GM12875 (cell line): Measurements from ENCODE around the gene SLC38A7.

ENCODE experiments used
- H3K4me3 ChIP-seq: one replicate; pipeline ENCODE4 v1.5.1; 2011; ENCODE audit warnings: low read depth, low read length, control low read depth
- TF ChIP-seq, protein P1 (sequence below): IDR thresholded peaks from 2 replicates; pipeline ENCODE4 v1.5.1; 2011; ENCODE audit warnings: low read depth, mild to moderate bottlenecking, control low read depth, inconsistent platforms, low read length, moderate library complexity, borderline replicate concordance; ENCODE audit not compliant: insufficient read depth

SLC38A7 gene

GRCh38 chr16:58684354-58685083 is at the start of gene SLC38A7:
Gene SLC38A7, minus strand, starts transcription at chr16:58684770. Its CDS starts 4,644 bp downstream, at chr16:58680126.
- peak within 1 kb of the TSS; percentile 73 for H3K4me3 ChIP-seq
- TF ChIP-seq, protein P1, sequence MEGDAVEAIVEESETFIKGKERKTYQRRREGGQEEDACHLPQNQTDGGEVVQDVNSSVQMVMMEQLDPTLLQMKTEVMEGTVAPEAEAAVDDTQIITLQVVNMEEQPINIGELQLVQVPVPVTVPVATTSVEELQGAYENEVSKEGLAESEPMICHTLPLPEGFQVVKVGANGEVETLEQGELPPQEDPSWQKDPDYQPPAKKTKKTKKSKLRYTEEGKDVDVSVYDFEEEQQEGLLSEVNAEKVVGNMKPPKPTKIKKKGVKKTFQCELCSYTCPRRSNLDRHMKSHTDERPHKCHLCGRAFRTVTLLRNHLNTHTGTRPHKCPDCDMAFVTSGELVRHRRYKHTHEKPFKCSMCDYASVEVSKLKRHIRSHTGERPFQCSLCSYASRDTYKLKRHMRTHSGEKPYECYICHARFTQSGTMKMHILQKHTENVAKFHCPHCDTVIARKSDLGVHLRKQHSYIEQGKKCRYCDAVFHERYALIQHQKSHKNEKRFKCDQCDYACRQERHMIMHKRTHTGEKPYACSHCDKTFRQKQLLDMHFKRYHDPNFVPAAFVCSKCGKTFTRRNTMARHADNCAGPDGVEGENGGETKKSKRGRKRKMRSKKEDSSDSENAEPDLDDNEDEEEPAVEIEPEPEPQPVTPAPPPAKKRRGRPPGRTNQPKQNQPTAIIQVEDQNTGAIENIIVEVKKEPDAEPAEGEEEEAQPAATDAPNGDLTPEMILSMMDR, result no peak

- TF ChIP-seq, protein P1, result peak; percentile 98
- peak within 1 kb of the TSS; percentile 83 for H3K4me3 ChIP-seq
These were observed 49.3 kb upstream of the SLC38A7 start, which contains the start of gene GOT2 for GRCh38 chr16:58733671-58734458. Gene GOT2, minus strand, starts transcription at chr16:58734316. Its CDS starts 88 bp downstream, at chr16:58734228.

- H3K4me3 ChIP-seq, result peak overlapping the region; percentile 83
- TF ChIP-seq, protein P1, result no peak
These were observed 48.7 kb upstream of the SLC38A7 start for GRCh38 chr16:58733248-58733670.

- TF ChIP-seq, protein P1, result no peak
- H3K4me3 ChIP-seq, result peak overlapping the region; percentile 83
These were observed 48.1 kb upstream of the SLC38A7 start for GRCh38 chr16:58732545-58733247.

DNA sequence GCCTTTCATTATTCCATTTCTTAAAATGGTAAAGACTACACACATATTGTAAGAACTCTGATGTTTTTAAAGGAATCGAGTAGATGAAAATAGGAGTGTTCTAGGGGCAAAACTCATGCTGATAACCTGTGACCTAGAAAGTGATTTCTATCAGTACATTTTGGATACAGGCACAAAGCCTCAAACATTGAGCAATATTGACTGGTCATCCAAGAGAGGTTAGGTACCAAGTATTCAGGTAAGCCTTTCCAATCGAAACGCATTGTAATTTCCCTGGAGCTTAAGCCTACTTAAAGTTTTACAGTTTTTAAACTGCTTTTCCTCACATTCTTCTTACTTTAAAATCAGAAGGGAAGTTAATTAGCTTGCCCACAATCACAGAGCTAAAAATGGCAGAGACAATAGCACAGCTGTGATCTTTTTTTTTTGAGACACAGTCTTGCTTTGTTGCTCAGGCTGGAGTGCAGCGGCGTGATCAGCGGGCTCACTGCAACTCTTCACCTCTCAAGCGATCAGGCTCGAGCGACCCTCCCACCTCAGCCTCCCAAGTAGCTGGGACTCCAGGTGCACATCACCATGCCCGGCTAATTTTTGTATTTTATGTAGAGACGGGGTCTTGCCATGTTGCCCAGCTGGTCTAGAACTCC is 46.3 kb upstream of the SLC38A7 start:
- H3K4me3 ChIP-seq, result no peak overlapping the region

More for the DNA sequence above, 46.3 kb upstream of the SLC38A7 start:
- TF ChIP-seq, protein P1, result no peak
